Mesothelial cell of epicardium (in vitro differentiated cells): ENCODE results near the gene DFFB. TPM values are rescaled to one million over a fixed set of nuclear protein-coding genes. Genes with fewer than 3 reads are reported as not detected.

Experiments used
- DNase-seq, 2 experiments: peaks; one replicate each; pipeline ENCODE4 v3.0.0; 2021; ENCODE audit warnings: low spot score in 2 of 2; ENCODE audit not compliant: unreplicated experiment in 2 of 2
- H3K27ac Mint-ChIP-seq: 2 replicates; pipeline ENCODE4 v1.8.0; 2021; ENCODE audit warnings: mixed read lengths
- H3K27me3 Mint-ChIP-seq: 2 replicates; pipeline ENCODE4 v1.8.0; 2021; ENCODE audit warnings: low read depth, mixed read lengths
- H3K36me3 Mint-ChIP-seq: 2 replicates; pipeline ENCODE4 v1.8.0; 2021; ENCODE audit warnings: mixed read lengths
- H3K4me1 Mint-ChIP-seq: 2 replicates; pipeline ENCODE4 v1.8.0; 2021; ENCODE audit warnings: mixed read lengths
- H3K4me3 Mint-ChIP-seq: 2 replicates; pipeline ENCODE4 v1.8.0; 2021; ENCODE audit warnings: mild to moderate bottlenecking, moderate library complexity, mixed read lengths
- H3K9me3 Mint-ChIP-seq: 2 replicates; pipeline ENCODE4 v1.8.0; 2021; ENCODE audit warnings: mixed read lengths
- CTCF ChIP-seq: fragments of 200-600 bp; sonication (generic); IDR thresholded peaks from one replicate; pipeline ENCODE4 v1.5.0; 2021; ENCODE audit warnings: antibody characterized with exemption; ENCODE audit not compliant: unreplicated experiment
- total RNA-seq: library from RNA; stranded (reverse); gene quantifications from 3 replicates; pipeline ENCODE4 v1.2.1, GENCODE V29; 2021

Gene DFFB
- total RNA-seq, 1 donor from 2014 or later = 11.0 TPM

DNA sequence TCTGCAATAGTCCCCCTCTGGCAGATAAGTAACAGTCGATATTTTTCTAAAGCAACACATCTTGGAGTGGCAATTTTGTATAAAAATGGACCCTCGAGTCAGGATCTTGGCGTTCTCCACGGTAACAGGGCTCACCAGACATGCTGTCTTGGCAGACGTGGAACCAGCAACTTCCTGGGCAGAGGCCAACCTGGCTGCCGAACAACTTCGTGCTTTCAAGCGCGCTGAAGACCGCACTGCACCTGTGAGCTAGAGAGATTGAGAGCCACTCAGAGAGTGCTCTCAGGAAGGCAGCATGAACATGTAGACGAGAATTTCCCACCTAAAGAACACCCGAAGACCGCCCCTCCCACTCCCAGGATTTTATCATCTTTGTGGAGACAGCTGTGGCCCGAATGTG lies 35.5 kb downstream of the DFFB start:
- TF ChIP-seq CTCF = no peak
- Mint-ChIP-seq H3K36me3 (peaks cover 35% of the 10 kb centered on the region), H3K4me3 (no peak overlapping the region), H3K27me3 (no peaks in the 10 kb centered on the region), H3K27ac (no peak overlapping the region), H3K9me3 (peaks cover 7% of the 10 kb centered on the region), H3K4me1 (peaks cover 2% of the 10 kb centered on the region)
- no peak for DNase-seq

DNA sequence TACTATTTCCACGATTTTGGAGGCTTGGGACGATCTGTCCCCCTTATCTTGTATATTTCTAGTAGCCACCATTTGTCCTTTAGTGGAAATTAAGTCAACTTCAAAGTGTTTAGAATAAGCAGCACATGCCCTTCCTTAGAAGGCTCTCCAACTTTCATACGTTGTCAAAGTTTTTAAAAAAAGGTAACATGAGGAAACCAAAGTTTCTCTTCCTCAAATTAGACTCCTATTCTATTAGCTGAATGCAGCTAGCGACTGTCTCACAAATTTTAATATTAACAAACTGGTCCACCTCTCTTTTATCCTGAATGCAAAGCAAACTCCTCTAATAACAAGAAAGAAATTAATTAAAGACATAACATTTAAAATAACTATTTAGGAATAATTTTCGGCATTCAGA lies 35.9 kb downstream of the DFFB start:
- Mint-ChIP-seq H3K4me3 (no peak overlapping the region), H3K4me1 (peaks cover 2% of the 10 kb centered on the region), H3K27ac (no peak overlapping the region), H3K9me3 (peaks cover 7% of the 10 kb centered on the region), H3K27me3 (no peaks in the 10 kb centered on the region), H3K36me3 (peaks cover 35% of the 10 kb centered on the region)
- no peak for DNase-seq
- no peak for TF ChIP-seq CTCF

- H3K9me3 Mint-ChIP-seq = peaks cover 16% of the 10 kb centered on the region
- no peaks in the 10 kb centered on the region for H3K27me3 Mint-ChIP-seq
- peaks cover 5% of the 10 kb centered on the region for H3K4me1 Mint-ChIP-seq
- no peak for TF ChIP-seq CTCF
- no peak overlapping the region for H3K4me3 Mint-ChIP-seq
- peaks cover 33% of the 10 kb centered on the region for H3K36me3 Mint-ChIP-seq
- no peak overlapping the region for H3K27ac Mint-ChIP-seq
- DNase-seq = no peak
Measured at GRCh38 chr1:3894626-3895278, 37.5 kb downstream of the DFFB start.

GRCh38 chr1:3895279-3895950 lies 38.1 kb downstream of the DFFB start:
- DNase-seq = no peak
- H3K4me1 Mint-ChIP-seq = peaks cover 5% of the 10 kb centered on the region
- peak overlapping the region; percentile 34 for H3K27ac Mint-ChIP-seq
- no peaks in the 10 kb centered on the region for H3K27me3 Mint-ChIP-seq
- no peak for TF ChIP-seq CTCF
- H3K4me3 Mint-ChIP-seq = no peak overlapping the region
- peaks cover 16% of the 10 kb centered on the region for H3K9me3 Mint-ChIP-seq
- H3K36me3 Mint-ChIP-seq = peaks cover 27% of the 10 kb centered on the region

DNA sequence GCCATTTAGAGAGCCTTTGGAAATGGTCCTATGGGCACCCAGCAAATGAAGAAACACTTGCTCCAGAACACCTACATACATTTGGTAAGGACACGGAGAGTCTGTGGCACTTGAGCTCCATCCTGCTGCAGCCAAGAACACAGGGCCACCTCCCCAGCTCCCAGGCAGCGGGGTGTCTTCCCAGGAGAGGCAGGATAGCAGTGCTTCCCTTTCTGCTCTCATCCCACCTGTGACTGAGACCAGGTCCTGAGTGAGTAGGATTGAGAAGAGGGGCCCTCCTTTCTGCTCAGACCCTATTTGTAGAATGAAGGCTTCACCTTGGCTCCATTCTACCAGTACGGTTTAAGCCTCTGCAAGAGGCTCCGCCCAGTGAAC lies 38.7 kb downstream of the DFFB start:
- Mint-ChIP-seq H3K4me1 (peaks cover 5% of the 10 kb centered on the region), H3K27ac (no peak overlapping the region), H3K36me3 (peaks cover 27% of the 10 kb centered on the region), H3K27me3 (no peaks in the 10 kb centered on the region), H3K4me3 (no peak overlapping the region), H3K9me3 (peaks cover 16% of the 10 kb centered on the region)
- DNase-seq = no peak
- TF ChIP-seq CTCF = no peak
